Vagina (tissue), 2 donors: ENCODE results near the gene DNTTIP2.

Source experiments
- CTCF ChIP-seq, 3 experiments: fragments of 450-650 bp in 2 of 3; fragments of 200-600 bp in 1 of 3; sonication (generic) in 1 of 3; IDR thresholded peaks; one replicate each; pipeline ENCODE4 v1.5.1; 2017 to 2019; ENCODE audit warnings: antibody characterized with exemption in 3 of 3, mild to moderate bottlenecking in 2 of 3, moderate library complexity in 2 of 3
- POLR2A ChIP-seq, 2 donors: fragments of 450-650 bp; IDR thresholded peaks; one replicate each; pipeline ENCODE4 v1.6.1; 2017; ENCODE audit warnings: antibody characterized with exemption in 2 of 2, mild to moderate bottlenecking in 2 of 2, moderate library complexity in 2 of 2
- POLR2AphosphoS5 ChIP-seq, 2 donors: sonication (generic); formaldehyde crosslinking; IDR thresholded peaks; one replicate each; pipeline ENCODE4 v1.9.0; 2017; ENCODE audit warnings: antibody characterized with exemption in 2 of 2, mild to moderate bottlenecking in 2 of 2, low read depth in 1 of 2; ENCODE audit not compliant: insufficient read depth in 1 of 2

GRCh38 chr1:93827128-93827527 lies 51.9 kb downstream of the DNTTIP2 start:
- TF ChIP-seq CTCF (IDR thresholded peaks at IDR 0.05) (no peak), POLR2A (IDR thresholded peaks at IDR 0.05) (no peak), POLR2AphosphoS5 (IDR thresholded peaks at IDR 0.05; ENCODE audit: insufficient read depth in 1 of 2, low read depth in 1 of 2) (no peak)
